Measurements from ENCODE around the gene ALOXE3.

ALOXE3 gene

DNA sequence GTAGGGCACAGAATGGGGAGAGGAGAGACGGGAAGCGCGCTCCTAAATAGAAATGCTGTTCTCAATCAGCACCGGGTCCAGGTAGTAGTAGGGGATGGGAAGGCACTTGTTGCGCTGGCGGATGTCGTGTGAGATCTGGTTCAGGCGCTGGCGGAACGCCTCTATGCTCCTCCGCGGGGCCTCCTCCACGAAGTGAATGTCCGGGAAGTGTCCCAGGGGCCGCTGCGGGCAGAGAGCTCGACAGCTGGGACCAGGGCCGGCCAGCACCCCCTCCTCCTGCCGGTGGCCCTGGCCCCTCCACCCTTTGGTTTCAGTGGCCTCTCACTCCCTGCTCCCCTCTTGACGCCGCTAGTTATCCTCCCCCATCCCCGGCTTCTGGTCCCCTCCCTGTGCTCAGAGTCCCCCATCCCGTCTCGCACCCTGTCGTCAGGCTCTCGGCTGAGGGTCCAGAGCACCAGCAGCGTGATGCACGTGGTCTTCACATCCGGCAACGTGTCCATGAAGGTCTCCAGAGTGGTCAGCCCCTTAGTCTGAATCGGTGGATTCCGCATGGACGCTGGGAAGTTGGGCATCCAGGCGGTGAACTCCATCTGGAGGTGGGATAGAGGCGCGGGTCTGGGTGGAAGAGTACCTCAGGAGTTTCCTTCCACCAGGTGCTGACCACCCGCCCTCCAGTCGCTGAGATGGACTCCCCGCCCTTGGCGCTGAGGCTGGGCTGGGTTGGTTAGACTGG lies 45.4 kb downstream of the ALOXE3 start:
- no peaks in the 10 kb centered on the region for H3K9me3 ChIP-seq (ENCODE audit: control insufficient read depth in 1 of 2, low read length in 2 of 2)
- no peak overlapping the region for H3K27ac ChIP-seq (ENCODE audit: low read length)
- H3K4me3 ChIP-seq (ENCODE audit: low read depth in 1 of 2, low read length in 2 of 2) = peak overlapping the region in 1 of 2 donors; percentile 25
- H3K4me1 ChIP-seq (ENCODE audit: control insufficient read depth in 1 of 2, insufficient read depth in 2 of 2, low read length in 2 of 2) = peaks cover 0 to 20% of the 10 kb centered on the region in 2 donors
- H3K36me3 ChIP-seq (ENCODE audit: control insufficient read depth in 1 of 2, insufficient read depth in 2 of 2, low read length in 2 of 2) = no peaks in the 10 kb centered on the region
- peaks cover 39% of the 10 kb centered on the region for H3K27me3 ChIP-seq (ENCODE audit: low read depth, low read length)

DNA sequence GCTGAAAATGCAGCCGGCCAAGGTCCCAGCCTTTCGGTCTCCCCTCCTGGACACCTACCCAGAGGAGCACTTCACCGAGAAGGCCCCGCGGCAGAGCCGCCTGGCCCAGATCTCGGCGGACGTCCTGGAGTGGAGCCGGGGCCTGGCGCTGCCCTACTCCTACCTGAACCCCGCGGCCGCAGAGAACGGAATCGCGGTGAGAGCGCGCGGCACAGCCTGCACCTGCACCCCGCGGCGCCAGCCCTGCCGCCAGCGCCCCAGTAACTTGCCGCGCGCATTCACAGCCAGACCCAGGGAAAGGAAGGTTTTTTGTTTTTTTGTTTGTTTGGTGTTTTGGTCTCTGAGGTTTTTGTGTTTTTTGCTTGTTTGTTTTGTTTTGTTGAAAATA lies 46.0 kb downstream of the ALOXE3 start:
- Histone ChIP-seq H3K9me3 (ENCODE audit: control insufficient read depth in 1 of 2, low read length in 2 of 2) (no peaks in the 10 kb centered on the region), H3K27me3 (ENCODE audit: low read depth, low read length) (peaks cover 39% of the 10 kb centered on the region), H3K27ac (ENCODE audit: low read length) (no peak overlapping the region), H3K36me3 (ENCODE audit: control insufficient read depth in 1 of 2, insufficient read depth in 2 of 2, low read length in 2 of 2) (no peaks in the 10 kb centered on the region), H3K4me3 (ENCODE audit: low read depth in 1 of 2, low read length in 2 of 2) (no peak overlapping the region), H3K4me1 (ENCODE audit: control insufficient read depth in 1 of 2, insufficient read depth in 2 of 2, low read length in 2 of 2) (peaks cover 0 to 20% of the 10 kb centered on the region in 2 donors)

DNA sequence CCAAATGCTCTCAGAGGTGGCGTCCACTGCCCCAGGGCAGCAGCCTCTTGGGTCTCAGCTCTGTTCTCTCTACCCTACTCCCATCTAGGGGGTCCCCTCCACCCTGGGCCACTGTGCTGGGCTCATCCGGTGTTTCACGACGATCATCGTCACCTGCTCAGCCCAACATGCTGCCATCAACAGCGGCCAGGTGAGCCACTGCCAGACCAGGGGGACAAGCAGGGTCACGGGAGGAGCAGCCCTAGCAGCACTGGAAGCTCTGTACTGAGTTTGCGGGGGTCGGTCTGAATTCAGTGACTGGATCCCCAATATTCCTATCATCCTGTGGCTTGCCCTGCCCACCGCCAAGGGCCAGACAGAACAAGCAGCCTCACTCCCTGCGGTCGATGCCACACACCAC lies 46.8 kb downstream of the ALOXE3 start:
- peaks cover 0 to 20% of the 10 kb centered on the region in 2 donors for H3K4me1 ChIP-seq (ENCODE audit: control insufficient read depth in 1 of 2, insufficient read depth in 2 of 2, low read length in 2 of 2)
- peaks cover 39% of the 10 kb centered on the region for H3K27me3 ChIP-seq (ENCODE audit: low read depth, low read length)
- H3K36me3 ChIP-seq (ENCODE audit: control insufficient read depth in 1 of 2, insufficient read depth in 2 of 2, low read length in 2 of 2) = no peaks in the 10 kb centered on the region
- no peaks in the 10 kb centered on the region for H3K9me3 ChIP-seq (ENCODE audit: control insufficient read depth in 1 of 2, low read length in 2 of 2)
- no peak overlapping the region for H3K27ac ChIP-seq (ENCODE audit: low read length)
- no peak overlapping the region for H3K4me3 ChIP-seq (ENCODE audit: low read depth in 1 of 2, low read length in 2 of 2)

DNA sequence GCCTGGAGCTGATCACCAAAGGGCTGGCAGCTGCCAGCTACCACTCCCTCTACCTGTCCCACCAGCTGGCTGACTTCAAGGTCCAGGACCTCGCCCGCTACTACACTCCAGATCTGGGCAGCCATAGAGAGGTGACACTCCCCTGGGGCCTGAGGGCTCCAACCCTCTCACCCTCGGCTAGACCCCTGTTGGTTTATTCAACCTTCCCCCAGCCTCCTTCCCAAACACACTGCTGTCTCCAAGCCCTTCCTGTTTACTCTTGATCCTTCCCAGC lies 48.8 kb downstream of the ALOXE3 start:
- Histone ChIP-seq H3K27ac (ENCODE audit: low read length) (no peak overlapping the region), H3K4me3 (ENCODE audit: low read depth in 1 of 2, low read length in 2 of 2) (no peak overlapping the region), H3K9me3 (ENCODE audit: control insufficient read depth in 1 of 2, low read length in 2 of 2) (no peaks in the 10 kb centered on the region), H3K36me3 (ENCODE audit: control insufficient read depth in 1 of 2, insufficient read depth in 2 of 2, low read length in 2 of 2) (no peaks in the 10 kb centered on the region), H3K27me3 (ENCODE audit: low read depth, low read length) (peaks cover 31% of the 10 kb centered on the region), H3K4me1 (ENCODE audit: control insufficient read depth in 1 of 2, insufficient read depth in 2 of 2, low read length in 2 of 2) (peaks cover 0 to 20% of the 10 kb centered on the region in 2 donors)

DNA sequence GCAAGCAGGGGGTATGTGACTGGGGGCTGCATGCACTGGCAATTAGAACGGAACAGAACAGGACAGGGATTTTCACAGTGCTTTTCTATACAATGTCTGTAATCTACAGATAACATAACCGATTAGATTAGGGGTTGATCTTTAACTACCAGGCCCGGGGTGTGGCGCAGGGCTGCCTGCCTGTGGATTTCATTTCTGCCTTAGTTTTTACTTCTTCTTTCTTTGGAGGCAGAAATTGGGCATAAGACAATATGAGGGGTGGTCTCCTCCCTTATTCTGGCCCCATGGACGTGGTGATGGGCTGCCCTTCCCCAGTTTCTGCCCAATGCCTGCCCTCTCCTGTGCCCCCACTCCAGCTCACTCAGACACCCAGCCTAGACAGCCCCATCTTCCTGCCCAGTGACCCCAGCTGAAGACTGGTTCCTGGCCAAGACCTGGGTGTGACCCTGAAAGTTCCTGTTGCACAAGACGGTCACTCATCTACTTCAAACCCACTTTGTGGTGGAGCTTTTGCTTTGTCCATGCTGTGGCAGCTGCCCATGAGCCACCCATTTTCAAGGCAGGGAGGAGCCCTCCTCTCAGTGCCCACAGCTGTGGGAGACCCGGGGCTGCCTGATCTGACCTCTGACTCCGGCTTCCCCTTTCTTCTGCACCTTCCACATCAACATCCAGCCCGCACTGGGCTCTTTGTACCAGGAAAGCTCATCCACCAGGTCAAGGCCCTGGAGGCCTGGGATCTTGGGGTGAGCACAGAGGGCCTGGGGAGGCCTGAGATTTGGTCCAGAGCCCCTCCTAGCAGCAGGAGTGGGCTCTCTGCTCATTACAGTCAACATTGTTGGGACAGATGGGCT lies 49.4 kb downstream of the ALOXE3 start:
- peaks cover 0 to 18% of the 10 kb centered on the region in 2 donors for H3K4me1 ChIP-seq (ENCODE audit: control insufficient read depth in 1 of 2, insufficient read depth in 2 of 2, low read length in 2 of 2)
- no peak overlapping the region for H3K4me3 ChIP-seq (ENCODE audit: low read depth in 1 of 2, low read length in 2 of 2)
- H3K9me3 ChIP-seq (ENCODE audit: control insufficient read depth in 1 of 2, low read length in 2 of 2) = no peaks in the 10 kb centered on the region
- H3K27me3 ChIP-seq (ENCODE audit: low read depth, low read length) = peaks cover 26% of the 10 kb centered on the region
- H3K36me3 ChIP-seq (ENCODE audit: control insufficient read depth in 1 of 2, insufficient read depth in 2 of 2, low read length in 2 of 2) = no peaks in the 10 kb centered on the region
- no peak overlapping the region for H3K27ac ChIP-seq (ENCODE audit: low read length)

DNA sequence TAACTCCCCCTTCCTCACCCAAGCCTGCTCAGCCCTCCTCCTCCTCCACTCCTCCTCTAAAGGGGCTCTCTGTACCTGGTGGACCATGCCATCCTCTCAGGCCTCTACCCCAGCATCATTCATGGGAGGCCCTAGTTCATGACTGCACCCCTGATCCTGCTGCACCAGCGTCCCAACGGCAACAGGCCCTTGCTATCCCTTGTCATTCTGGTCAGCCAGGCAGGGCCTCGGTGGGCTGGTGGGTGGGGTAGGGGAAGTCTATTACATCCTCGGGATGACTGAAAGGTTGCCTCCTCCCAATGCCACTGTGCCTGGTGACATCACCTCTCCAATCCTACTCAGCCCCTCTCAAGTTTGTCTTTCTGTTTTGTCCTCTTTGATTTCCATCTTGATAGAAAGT lies 50.5 kb downstream of the ALOXE3 start:
- Histone ChIP-seq H3K36me3 (ENCODE audit: control insufficient read depth in 1 of 2, insufficient read depth in 2 of 2, low read length in 2 of 2) (no peaks in the 10 kb centered on the region), H3K27ac (ENCODE audit: low read length) (no peak overlapping the region), H3K27me3 (ENCODE audit: low read depth, low read length) (peaks cover 22% of the 10 kb centered on the region), H3K9me3 (ENCODE audit: control insufficient read depth in 1 of 2, low read length in 2 of 2) (no peaks in the 10 kb centered on the region), H3K4me1 (ENCODE audit: control insufficient read depth in 1 of 2, insufficient read depth in 2 of 2, low read length in 2 of 2) (peaks cover 0 to 10% of the 10 kb centered on the region in 2 donors), H3K4me3 (ENCODE audit: low read depth in 1 of 2, low read length in 2 of 2) (no peak overlapping the region)

DNA sequence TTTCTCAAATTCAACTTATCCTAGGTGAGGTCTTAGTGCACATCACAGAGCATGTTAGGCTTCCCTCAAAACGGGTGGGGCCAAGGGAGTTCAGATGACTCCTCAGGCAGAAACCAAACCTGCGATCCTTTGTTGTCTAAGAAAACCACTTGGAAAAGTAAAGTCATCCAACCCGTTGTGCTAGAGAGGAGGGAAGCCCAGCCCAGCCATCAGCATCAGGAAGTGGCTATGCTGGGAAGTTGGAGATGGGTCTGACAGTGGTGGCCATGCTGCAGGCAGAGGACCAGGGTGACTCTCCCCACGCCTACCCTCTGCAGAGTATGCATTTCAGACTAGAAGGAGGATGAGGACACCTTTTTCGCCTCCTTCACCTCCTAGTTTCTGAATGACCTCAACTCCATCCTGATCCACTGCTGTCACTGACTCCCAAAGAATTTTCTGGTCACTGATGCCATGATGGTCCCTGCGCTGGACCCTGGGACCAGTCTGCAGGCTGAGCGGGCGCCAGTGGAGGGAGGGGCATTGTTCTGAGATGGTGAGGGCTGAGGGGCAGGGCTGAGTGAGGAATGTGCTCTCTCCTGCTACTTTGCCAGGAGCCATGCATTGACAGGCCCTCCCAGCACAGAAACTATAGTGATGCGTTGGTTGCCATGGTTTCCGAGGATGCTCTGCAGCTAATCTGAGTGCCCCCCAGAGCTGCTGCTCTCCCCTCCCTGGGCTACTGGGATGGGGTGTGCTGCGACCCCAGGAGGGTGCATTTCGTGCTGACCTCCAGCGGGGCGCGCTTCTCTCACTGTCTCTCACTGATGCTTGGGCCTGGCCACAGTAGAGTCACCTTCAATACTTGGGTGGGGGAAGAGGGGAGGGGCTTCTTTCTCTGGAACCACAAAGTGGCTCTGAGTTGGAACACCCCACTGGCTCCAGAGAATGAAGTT lies 51.2 kb downstream of the ALOXE3 start:
- H3K36me3 ChIP-seq (ENCODE audit: control insufficient read depth in 1 of 2, insufficient read depth in 2 of 2, low read length in 2 of 2) = no peaks in the 10 kb centered on the region
- peaks cover 21% of the 10 kb centered on the region for H3K27me3 ChIP-seq (ENCODE audit: low read depth, low read length)
- H3K27ac ChIP-seq (ENCODE audit: low read length) = no peak overlapping the region
- H3K4me3 ChIP-seq (ENCODE audit: low read depth in 1 of 2, low read length in 2 of 2) = no peak overlapping the region
- no peaks in the 10 kb centered on the region for H3K9me3 ChIP-seq (ENCODE audit: control insufficient read depth in 1 of 2, low read length in 2 of 2)
- peaks cover 0 to 4% of the 10 kb centered on the region in 2 donors for H3K4me1 ChIP-seq (ENCODE audit: control insufficient read depth in 1 of 2, insufficient read depth in 2 of 2, low read length in 2 of 2)

DNA sequence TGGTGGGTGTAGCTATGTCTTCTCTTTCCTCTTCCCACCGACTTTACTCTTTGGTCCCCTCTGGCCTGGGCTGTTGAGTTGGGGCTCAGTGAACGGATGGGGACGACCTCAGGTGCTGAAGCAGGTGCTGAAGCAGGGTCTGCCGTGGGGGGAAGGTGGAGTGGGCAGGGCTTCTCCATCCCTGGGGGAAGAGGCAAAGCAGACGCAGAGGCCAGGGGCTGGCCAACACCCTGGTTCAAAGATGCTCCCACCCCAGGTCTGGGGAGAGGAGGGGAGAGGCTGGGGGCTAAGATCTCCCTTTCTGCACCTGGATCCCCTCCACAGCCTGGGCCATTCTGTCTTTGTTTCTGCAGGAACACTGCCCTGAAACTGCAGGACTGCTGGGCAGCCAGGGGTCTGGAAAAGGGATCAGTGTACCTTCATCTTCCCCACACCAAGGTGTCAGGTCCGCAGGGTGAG lies 53.7 kb downstream of the ALOXE3 start:
- Histone ChIP-seq H3K4me3 (ENCODE audit: low read depth in 1 of 2, low read length in 2 of 2) (no peak overlapping the region), H3K4me1 (ENCODE audit: control insufficient read depth in 1 of 2, insufficient read depth in 2 of 2, low read length in 2 of 2) (peaks cover 0 to 4% of the 10 kb centered on the region in 2 donors), H3K27me3 (ENCODE audit: low read depth, low read length) (peaks cover 14% of the 10 kb centered on the region), H3K9me3 (ENCODE audit: control insufficient read depth in 1 of 2, low read length in 2 of 2) (no peaks in the 10 kb centered on the region), H3K36me3 (ENCODE audit: control insufficient read depth in 1 of 2, insufficient read depth in 2 of 2, low read length in 2 of 2) (no peaks in the 10 kb centered on the region), H3K27ac (ENCODE audit: low read length) (no peak overlapping the region)

DNA sequence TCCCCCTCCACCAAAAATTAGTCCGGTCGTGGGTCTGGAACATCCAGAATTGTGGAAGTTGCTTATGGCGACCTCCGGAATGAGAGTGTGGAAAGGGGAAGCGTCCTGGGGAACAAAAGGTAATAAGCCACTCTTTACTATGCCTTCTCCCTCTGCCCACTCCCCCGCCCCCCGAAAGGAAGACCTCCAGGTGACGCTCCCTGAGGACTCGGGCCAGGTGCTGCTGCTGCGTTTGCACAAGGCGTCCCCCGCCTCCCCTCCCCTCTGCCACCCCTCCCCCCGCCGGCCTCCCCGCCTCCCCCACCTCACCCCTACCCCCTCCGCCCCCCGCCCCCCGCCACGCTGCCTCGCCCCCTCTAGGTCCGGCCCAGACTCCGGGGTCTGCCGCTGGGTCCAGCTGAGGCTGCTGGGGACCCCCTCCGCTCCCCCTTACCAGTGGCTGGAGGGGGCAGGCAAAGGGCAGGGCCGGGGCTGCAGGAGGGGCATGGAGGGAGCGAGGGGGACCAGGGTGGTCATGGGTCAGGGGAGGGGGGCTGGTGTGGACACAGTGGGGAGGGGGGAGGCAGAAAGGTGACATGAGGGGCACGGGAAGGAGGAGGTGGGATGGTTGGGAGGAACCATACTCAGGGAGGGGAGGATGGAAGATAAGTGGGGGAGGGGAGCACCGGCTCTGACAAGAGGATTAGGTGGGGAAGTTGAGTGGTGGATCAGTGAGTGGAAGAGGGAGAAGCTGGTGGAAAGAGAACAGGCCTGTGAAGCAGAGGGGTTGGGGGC lies 54.4 kb downstream of the ALOXE3 start:
- Histone ChIP-seq H3K4me1 (ENCODE audit: control insufficient read depth in 1 of 2, insufficient read depth in 2 of 2, low read length in 2 of 2) (peaks cover 0 to 4% of the 10 kb centered on the region in 2 donors), H3K9me3 (ENCODE audit: control insufficient read depth in 1 of 2, low read length in 2 of 2) (no peaks in the 10 kb centered on the region), H3K36me3 (ENCODE audit: control insufficient read depth in 1 of 2, insufficient read depth in 2 of 2, low read length in 2 of 2) (no peaks in the 10 kb centered on the region), H3K4me3 (ENCODE audit: low read depth in 1 of 2, low read length in 2 of 2) (no peak overlapping the region), H3K27me3 (ENCODE audit: low read depth, low read length) (peaks cover 19% of the 10 kb centered on the region), H3K27ac (ENCODE audit: low read length) (no peak overlapping the region)

DNA sequence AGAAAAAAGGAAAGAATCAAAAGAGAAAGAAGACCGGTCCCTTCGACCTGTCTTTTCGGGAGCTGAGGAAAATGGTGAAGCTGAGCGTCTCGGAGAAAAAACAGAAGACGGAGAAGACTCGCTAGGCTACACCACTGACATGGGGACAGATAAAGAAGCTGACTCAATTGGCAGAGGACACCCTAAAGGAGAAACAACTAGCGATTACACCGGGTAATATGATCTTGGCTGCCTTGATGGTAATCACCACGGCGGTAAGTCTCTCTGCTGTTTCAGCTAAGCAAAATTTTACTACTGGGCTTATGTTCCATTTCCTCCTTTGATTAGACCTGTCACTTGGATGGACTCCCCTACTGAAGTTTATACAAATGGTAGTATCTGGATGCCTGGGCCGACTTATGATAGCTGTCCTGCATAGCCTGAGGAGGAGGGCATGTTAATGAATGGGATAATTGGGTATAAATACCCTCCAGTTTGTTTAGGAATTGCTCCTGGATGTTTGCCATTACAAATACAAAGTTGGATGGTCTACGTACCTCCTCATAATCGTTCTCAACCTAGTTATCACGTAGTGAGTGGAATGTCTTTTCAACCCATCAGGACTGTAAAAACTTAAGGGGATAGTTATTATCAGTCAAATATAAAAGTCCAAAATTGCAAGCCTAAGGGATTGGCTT lies 55.4 kb downstream of the ALOXE3 start:
- Histone ChIP-seq H3K9me3 (ENCODE audit: control insufficient read depth in 1 of 2, low read length in 2 of 2) (no peaks in the 10 kb centered on the region), H3K27ac (ENCODE audit: low read length) (no peak overlapping the region), H3K4me1 (ENCODE audit: control insufficient read depth in 1 of 2, insufficient read depth in 2 of 2, low read length in 2 of 2) (peaks cover 0 to 4% of the 10 kb centered on the region in 2 donors), H3K36me3 (ENCODE audit: control insufficient read depth in 1 of 2, insufficient read depth in 2 of 2, low read length in 2 of 2) (no peaks in the 10 kb centered on the region), H3K4me3 (ENCODE audit: low read depth in 1 of 2, low read length in 2 of 2) (no peak overlapping the region), H3K27me3 (ENCODE audit: low read depth, low read length) (peaks cover 25% of the 10 kb centered on the region)

All from muscle layer of duodenum (tissue), 2 donors.